NCI-H2196 treated with DMSO at 0.1 percent for 48 hours (cell line): ENCODE data around the gene UMPS.

Experiments
- DNase-seq: peaks from one replicate; lab custom pipeline; 2025; ENCODE audit not compliant: unreplicated experiment; lab: John Stamatoyannopoulos, UW

The UMPS gene

GRCh38 chr3:124762661-124763011, 32.4 kb downstream of the UMPS start:
- no peak for DNase-seq

GRCh38 chr3:124763206-124763605, 33.0 kb downstream of the UMPS start:
- no peak for DNase-seq

- no peak for DNase-seq
Observed at GRCh38 chr3:124763644-124764358, 33.5 kb downstream of the UMPS start.

GRCh38 chr3:124764746-124765145, 34.5 kb downstream of the UMPS start:
- no peak for DNase-seq

GRCh38 chr3:124765197-124765840, 35.1 kb downstream of the UMPS start:
- DNase-seq, result no peak

- no peak for DNase-seq
Observed at GRCh38 chr3:124766113-124767095, 36.2 kb downstream of the UMPS start.

- DNase-seq, result no peak
Observed at GRCh38 chr3:124767264-124767663, 37.0 kb downstream of the UMPS start.

GRCh38 chr3:124767691-124768090, 37.4 kb downstream of the UMPS start:
- DNase-seq, result no peak

GRCh38 chr3:124768812-124769211, 38.6 kb downstream of the UMPS start:
- DNase-seq, result peak; percentile 15

GRCh38 chr3:124769462-124769861, 39.2 kb downstream of the UMPS start:
- no peak for DNase-seq

- no peak for DNase-seq
Observed at GRCh38 chr3:124770336-124771082, 40.3 kb downstream of the UMPS start.

GRCh38 chr3:124771083-124771445, 40.8 kb downstream of the UMPS start:
- no peak for DNase-seq

GRCh38 chr3:124772081-124772831, 42.0 kb downstream of the UMPS start:
- DNase-seq, result peak; percentile 24

- DNase-seq, result no peak
Observed at GRCh38 chr3:124773351-124774326, 43.4 kb downstream of the UMPS start.

GRCh38 chr3:124774327-124774718, 44.1 kb downstream of the UMPS start:
- DNase-seq, result no peak

- no peak for DNase-seq
Observed at GRCh38 chr3:124774841-124775402, 44.7 kb downstream of the UMPS start.

GRCh38 chr3:124775877-124776276, 45.6 kb downstream of the UMPS start:
- no peak for DNase-seq

GRCh38 chr3:124776856-124777255, 46.6 kb downstream of the UMPS start:
- no peak for DNase-seq
